Stimulated activated CD8-positive, alpha-beta memory T cell treated with anti-CD3 and anti-CD28 coated beads, Interleukin-12 subunit alpha, Interleukin-12 subunit beta, amount 100 ng/mL, for 4 hours (primary cell): ENCODE data around the gene SOX5.
"Not testable (repeated sequence)": the region's sequence is repeated elsewhere in the genome, so short reads cannot be mapped to it uniquely, and the experiment has no call there.

Source experiments
- DNase-seq: peaks from one replicate; pipeline ENCODE4 v3.0.0-alpha.2; 2020; ENCODE audit warnings: low read depth

The SOX5 gene

GRCh38 chr12:23753628-23754365, 195.7 kb downstream of the SOX5 start:
- no peak for DNase-seq

DNA sequence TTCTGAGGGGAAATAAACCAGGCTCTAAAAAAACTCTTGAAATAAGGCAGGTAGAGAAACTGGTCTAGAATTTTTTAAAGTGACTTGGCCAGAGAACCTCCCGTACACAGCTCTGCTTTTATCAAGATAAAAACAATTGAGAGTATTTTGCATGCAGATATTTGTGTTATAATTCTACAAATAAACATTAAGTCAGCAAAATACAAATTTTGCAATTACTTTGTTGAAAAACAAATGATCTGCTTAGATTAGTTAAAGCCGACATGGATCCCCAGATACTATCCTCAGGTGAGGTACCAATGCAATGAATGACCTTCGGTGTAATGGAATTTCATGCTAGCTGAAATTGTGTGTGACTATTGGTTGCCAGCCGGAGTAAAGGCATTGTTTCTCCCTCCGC, 197.2 kb downstream of the SOX5 start:
- DNase-seq = no peak

DNA sequence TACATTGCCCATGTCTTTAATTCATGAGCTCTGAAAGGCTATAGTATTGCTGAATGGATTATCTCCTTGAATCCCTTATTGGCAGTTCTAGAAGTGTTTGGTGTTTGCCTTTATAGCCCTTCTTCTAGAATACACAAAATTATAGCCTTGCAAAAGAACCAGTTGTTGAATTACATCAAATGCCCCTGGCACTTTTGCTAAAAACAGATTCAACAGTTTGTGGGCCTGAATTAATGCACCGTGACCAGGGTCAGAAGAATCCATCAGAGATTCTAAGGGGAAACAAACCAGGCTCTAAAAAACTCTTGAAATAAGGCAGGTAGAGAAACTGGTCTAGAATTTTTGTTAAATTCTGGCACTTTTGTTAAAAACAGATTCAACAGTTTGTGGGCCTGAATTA, 197.8 kb downstream of the SOX5 start:
- DNase-seq = no peak

DNA sequence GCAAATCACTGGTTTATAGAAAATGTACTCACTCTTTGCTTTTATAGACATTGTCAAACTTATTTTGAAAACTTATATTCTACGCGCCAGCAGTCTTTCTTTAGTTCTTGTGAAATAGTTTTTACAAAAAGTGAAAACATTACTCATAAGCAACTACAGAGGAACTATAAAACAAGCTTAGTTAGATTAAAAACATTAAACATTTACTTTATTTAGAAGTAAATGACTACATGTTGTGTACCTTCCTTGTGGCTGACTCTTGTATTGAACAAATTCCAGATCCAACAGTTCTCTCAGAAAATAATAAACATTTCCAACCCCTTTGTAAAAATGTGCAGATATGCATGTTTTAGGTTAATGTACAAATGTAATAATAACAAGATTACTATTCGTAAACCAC, 198.5 kb downstream of the SOX5 start:
- DNase-seq = no peak

DNA sequence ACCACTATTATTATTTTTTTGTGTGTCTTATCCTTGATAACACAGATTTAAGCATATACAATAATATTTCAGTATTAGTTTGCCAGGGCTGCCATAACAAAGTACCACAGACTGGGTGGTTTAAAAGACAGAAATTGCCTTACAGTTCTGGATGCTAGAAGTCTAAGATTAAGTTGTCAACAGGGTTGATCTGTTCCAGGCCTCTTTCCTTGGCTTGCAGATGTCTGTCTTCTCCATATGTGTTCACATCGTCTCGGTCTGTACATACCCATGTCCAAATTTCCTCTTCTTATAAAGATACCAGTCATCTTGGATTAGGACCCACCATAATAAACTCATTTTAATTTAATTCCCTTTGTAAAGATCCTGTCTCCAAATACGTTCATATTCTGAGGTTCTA, 204.8 kb downstream of the SOX5 start:
- no peak for DNase-seq

GRCh38 chr12:23742574-23742973, 206.9 kb downstream of the SOX5 start:
- no peak for DNase-seq

DNA sequence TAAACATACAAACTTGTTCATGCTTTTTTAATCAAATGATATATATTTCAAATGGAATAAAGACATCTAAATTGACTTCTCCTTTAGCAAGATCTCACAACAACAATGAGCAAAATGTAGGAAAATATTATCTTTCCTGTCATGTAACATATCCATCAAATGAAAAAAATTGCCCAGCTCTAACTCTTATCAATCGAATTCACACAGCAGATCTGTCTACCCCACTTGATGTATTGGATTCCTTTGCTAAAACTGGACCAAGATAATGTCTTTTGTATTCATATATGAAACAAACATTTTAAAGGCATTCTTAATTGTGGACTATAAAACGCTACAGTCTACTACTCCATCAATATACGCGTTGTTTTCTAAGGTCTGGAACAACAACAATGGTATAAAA, 218.0 kb downstream of the SOX5 start:
- DNase-seq = no peak

DNA sequence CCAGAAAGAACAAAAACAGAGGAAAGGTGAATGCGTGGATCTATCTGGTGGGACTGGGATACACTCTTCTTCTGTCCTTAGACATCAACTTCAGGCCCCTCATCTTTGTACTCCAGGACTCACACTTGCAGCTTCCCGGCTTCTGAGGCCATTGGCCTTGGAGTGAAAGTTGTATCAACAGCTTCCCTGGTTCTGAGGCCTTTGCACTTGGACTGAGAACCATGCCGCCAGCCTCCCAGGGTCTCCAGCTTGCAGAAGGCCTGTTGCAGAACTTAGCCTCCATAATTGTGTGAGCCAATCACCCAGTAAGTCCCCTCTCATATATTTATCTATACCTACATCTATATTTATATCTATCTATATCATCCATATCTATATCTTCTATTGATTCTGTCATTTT, 218.4 kb downstream of the SOX5 start:
- DNase-seq = no peak

DNA sequence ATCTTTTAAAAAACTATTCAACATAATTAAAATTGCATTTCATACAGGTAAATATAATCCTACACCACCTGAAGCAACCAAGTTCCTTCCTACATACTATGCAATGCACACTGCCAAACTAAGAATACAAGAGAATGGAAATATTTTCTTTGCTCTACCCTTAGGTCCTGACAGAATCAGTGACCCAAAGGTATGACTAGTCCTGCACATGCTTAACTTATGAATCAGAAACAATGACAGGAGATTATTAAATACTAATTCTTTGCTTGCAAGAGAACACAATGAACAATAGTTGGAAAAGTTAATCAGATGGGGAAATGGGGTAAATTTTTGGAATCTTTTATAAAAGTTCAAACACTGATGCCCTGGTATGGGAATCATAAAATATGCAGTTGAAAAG, 220.1 kb downstream of the SOX5 start:
- no peak for DNase-seq

GRCh38 chr12:23726646-23727045, 222.8 kb downstream of the SOX5 start:
- no peak for DNase-seq

DNA sequence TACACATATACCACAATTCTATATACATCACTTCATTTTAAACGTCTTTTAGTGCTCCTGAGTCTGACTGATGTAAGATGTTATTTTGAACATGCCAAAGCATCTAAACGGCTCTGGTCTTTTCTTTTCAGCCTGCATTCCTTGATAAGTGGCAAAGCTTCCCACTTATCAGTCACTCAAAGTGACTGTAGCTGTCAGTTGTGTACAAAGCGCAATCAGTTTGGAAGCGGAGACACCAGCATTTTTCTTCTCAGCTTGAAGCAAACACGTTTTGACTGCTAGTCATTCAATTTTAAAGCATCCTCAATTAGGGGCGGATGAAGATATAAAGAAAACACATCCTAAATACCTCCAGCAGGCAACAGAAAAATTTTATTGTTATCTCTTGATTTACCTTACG, 226.8 kb downstream of the SOX5 start:
- no peak for DNase-seq

DNA sequence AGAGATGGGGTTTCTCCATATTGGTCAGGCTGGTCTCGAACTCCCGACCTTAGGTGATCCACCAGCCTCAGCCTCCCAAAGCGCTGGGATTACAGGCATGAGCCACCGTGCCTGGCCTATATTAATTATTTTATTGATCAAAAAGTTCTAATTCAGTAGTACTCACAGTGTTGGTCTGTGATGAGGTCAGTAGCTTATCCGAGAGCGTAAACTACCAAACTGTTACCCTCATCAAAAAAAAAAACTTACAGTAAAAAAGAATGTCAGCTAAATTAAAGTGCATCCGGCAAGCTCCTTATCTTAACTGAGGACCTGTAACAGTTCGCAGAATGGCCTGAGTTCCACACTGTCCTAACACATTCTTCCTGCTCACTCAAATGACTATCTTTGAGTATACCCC, 228.2 kb downstream of the SOX5 start:
- no peak for DNase-seq

GRCh38 chr12:23719493-23719892, 230.0 kb downstream of the SOX5 start:
- no peak for DNase-seq

GRCh38 chr12:23710361-23710760, 239.1 kb downstream of the SOX5 start:
- not testable (repeated sequence) for DNase-seq

DNA sequence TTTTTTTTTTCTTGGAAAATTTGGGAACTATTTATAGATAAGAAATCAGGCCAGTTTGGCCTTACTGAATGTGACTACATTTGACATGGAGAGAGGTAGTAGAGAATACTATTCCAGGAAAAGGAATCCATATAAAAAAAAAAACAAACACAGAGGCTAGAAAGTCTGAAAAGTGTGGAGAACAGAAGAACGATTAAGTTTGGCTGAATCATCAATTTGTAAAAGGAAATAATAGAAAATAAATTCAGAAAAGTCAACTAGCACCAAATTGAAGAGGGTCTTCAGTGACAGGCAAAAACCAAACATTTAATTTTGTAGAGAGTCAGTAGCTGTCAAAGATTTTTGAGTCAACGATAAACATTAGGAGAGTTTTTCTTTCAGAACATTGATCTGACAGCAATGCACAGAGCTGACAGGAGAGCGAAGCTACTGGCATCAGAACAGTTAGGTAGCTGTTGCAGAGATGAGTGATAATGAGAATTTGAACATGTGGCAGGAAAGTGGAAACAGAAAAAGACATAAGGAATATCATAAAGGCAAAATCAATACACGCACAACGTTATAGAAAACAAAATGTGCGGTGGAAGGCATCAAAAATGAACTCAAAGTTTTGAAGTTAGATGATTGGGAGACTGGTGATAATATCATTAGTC, 241.2 kb downstream of the SOX5 start:
- DNase-seq = no peak

DNA sequence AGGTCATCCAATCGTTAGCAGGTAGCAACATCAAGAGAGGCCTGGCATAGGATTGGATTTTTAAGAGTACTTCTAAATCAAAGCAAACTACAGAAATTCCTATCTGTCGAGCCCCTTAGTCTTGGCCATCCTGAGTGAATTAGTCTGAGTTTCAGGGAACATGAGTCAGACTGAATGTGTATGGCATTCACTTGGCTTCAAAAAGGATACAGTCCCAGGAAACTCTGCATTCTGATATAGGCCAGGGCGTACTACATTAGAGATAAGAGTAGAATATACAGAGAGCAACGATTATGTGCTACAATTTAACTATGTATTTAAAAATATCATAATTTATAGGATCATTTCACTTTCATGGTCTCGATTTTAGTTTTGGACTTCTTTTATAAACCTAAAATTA, 242.2 kb downstream of the SOX5 start:
- no peak for DNase-seq

DNA sequence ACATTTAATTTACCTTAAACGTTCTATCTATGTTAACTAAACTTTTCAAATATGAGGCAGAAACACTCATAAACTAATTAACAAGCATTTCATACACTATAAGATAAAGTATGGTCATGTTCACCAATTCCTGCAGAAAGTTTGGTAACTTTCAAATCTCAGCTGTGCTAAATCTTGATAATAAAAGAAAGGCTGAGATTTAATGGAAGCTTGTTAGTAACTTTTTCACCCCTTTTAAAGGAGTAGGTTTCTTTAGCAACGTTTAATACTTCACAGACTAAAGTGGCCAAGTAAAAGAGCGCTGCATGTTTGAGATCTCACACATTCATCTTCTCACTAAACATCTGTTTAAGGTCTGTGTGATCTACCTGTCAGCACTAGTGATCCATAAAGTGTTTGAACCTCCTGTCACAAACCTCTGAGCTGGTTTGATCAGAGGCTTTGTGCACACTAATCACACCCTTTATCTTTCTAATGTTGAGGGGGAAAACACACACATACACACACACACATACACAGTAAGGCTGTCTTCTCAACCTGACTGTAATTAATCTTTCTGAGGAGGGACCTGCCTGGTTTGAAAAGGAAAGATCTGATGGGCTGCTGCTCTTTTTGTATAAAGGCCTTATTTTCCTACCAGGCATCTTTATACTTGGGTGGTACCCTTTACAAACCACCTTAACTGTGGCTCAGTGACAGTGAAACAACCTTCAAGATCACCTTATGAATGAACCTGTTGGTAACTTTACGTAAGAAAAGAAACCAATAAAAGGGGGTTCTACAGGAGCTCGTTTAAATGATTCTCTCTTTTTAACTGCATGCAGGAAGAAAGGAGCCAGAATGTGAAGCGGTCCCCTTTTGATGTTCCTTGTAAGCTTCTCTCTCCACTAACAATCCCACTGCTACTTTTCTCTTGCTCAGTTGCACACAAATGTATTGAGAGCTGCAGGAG, 244.2 kb downstream of the SOX5 start:
- no peak for DNase-seq

DNA sequence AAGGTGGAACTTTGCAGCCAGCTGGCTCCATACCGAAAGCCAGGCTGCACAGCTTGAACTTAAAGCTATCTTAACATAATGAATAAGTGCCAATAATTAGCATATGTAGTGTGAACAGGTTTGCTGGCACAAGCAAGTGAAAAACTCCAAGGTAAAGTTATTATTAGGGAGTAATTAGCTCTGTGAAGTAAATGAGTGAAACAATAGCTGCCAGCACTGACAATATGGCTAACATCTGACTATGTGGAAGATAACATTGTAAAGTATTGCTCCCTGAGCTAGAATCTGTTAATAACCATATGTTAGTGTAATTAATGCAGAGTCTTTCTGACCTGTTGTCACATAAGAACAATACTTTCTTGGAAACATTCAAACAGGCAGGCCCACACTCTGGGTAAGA, 246.4 kb downstream of the SOX5 start:
- no peak for DNase-seq

GRCh38 chr12:23699031-23699430, 250.4 kb downstream of the SOX5 start:
- no peak for DNase-seq

- DNase-seq = no peak
Measured at GRCh38 chr12:23694920-23695319, 254.6 kb downstream of the SOX5 start.

DNA sequence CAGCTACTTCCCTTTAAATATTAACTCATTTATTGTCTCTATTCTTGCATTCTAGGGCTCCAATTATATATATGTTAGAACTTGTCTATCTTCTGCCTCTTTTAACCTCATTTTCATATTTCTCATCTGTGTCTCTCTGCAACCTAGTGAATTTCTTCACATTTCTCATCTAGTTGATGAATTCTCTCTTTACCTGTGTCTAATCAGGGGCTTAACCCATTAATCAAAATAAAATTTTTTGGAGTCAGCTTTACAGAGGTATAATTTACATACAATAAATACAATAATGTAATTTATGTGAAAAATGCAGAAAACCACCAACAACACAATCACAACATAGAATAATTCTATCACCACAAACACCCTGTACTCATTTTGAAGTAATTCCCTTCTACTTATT, 255.2 kb downstream of the SOX5 start:
- DNase-seq = no peak

GRCh38 chr12:23687947-23688346, 261.5 kb downstream of the SOX5 start:
- DNase-seq = no peak

DNA sequence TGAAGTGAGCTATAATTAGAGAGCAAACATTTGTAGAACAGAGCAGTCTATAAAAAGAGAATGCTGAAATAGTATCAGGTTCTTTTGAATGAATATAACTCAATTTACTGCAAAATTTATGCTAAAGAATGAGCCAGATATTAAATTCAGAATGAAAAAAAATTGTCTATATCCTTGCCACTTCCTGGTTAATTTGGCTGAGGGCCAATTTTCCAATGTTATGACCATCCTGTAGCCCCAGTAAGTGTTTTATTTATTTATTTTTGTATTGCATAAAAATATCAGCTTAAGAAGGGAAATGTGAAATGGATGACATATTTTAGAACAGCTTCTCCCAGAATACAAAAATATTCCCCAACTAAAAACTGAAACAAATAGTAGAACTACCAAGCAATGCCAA, 263.4 kb downstream of the SOX5 start:
- no peak for DNase-seq
